ENCODE data around the gene PVALEF.

PVALEF gene

GRCh38 chr17:81204578-81204977 is 39.3 kb downstream of the PVALEF start:
- no peak for TF ChIP-seq CTCF (conservative IDR thresholded peaks at IDR 0.05)
- no peak overlapping the region for H3K27ac ChIP-seq

GRCh38 chr17:81206166-81206565 is 40.9 kb downstream of the PVALEF start:
- H3K27ac ChIP-seq = no peak overlapping the region
- TF ChIP-seq CTCF (conservative IDR thresholded peaks at IDR 0.05) = no peak

GRCh38 chr17:81206657-81207056 is 41.4 kb downstream of the PVALEF start:
- TF ChIP-seq CTCF (conservative IDR thresholded peaks at IDR 0.05) = no peak
- no peak overlapping the region for H3K27ac ChIP-seq

- TF ChIP-seq CTCF (conservative IDR thresholded peaks at IDR 0.05) = no peak
- H3K27ac ChIP-seq = no peak overlapping the region
Observed at GRCh38 chr17:81207610-81208581, 42.6 kb downstream of the PVALEF start.

GRCh38 chr17:81208651-81209050 is 43.3 kb downstream of the PVALEF start:
- H3K27ac ChIP-seq = no peak overlapping the region
- TF ChIP-seq CTCF (conservative IDR thresholded peaks at IDR 0.05) = no peak

- TF ChIP-seq CTCF (conservative IDR thresholded peaks at IDR 0.05) = no peak
- no peak overlapping the region for H3K27ac ChIP-seq
Observed at GRCh38 chr17:81209141-81209540, 43.8 kb downstream of the PVALEF start.

GRCh38 chr17:81210466-81210865 is 45.2 kb downstream of the PVALEF start:
- no peak for TF ChIP-seq CTCF (conservative IDR thresholded peaks at IDR 0.05)
- no peak overlapping the region for H3K27ac ChIP-seq
